Endodermal cell (in vitro differentiated cells): ENCODE measurements around the gene MYBPC2. TPM values are rescaled to one million over a fixed set of nuclear protein-coding genes. Genes with fewer than 3 reads are reported as not detected.

ENCODE experiments used
- DNase-seq: peaks from one replicate; pipeline ENCODE4 v3.0.0-alpha.2; 2017
- H3K27ac ChIP-seq: 2 replicates; pipeline ENCODE4 v1.5.1; 2013; ENCODE audit warnings: mild to moderate bottlenecking, low read depth, low read length, moderate library complexity
- H3K27me3 ChIP-seq: 2 replicates; pipeline ENCODE4 v1.6.1; 2013; ENCODE audit warnings: mild to moderate bottlenecking, low read length, moderate library complexity; ENCODE audit not compliant: insufficient read depth, control insufficient read depth, poor library complexity, severe bottlenecking
- H3K36me3 ChIP-seq: 2 replicates; pipeline ENCODE4 v1.7.0; 2013; ENCODE audit warnings: mild to moderate bottlenecking, low read length, moderate library complexity; ENCODE audit not compliant: control insufficient read depth, insufficient read depth
- H3K4me1 ChIP-seq: one replicate; pipeline ENCODE4 v1.7.0; 2013; ENCODE audit warnings: low read length; ENCODE audit not compliant: control insufficient read depth, insufficient read depth
- H3K4me3 ChIP-seq: 2 replicates; pipeline ENCODE4 v1.5.1; 2013; ENCODE audit warnings: mild to moderate bottlenecking, low read length, moderate library complexity
- H3K9ac ChIP-seq: 2 replicates; pipeline ENCODE4 v1.6.1; 2013; ENCODE audit warnings: mild to moderate bottlenecking, low read length, moderate library complexity; ENCODE audit not compliant: poor library complexity, severe bottlenecking; ENCODE audit errors: extremely low read depth
- H3K9me3 ChIP-seq: 2 replicates; pipeline ENCODE4 v1.6.1; 2013; ENCODE audit warnings: mild to moderate bottlenecking, low read length, moderate library complexity; ENCODE audit not compliant: control insufficient read depth
- H3K27ac Mint-ChIP-seq: 2 replicates; pipeline ENCODE4 v1.8.0; 2020; ENCODE audit warnings: mixed read lengths
- H3K27me3 Mint-ChIP-seq: 2 replicates; pipeline ENCODE4 v1.8.0; 2021; ENCODE audit warnings: mild to moderate bottlenecking, mixed read lengths; ENCODE audit not compliant: insufficient read depth
- H3K36me3 Mint-ChIP-seq: 2 replicates; pipeline ENCODE4 v1.8.0; 2020; ENCODE audit warnings: low read depth, mixed read lengths
- H3K4me1 Mint-ChIP-seq: 2 replicates; pipeline ENCODE4 v1.8.0; 2020; ENCODE audit warnings: mixed read lengths
- H3K4me3 Mint-ChIP-seq: 2 replicates; pipeline ENCODE4 v1.8.0; 2020; ENCODE audit warnings: mild to moderate bottlenecking, moderate library complexity, mixed read lengths
- H3K9me3 Mint-ChIP-seq: 2 replicates; pipeline ENCODE4 v1.8.0; 2020; ENCODE audit warnings: mild to moderate bottlenecking, mixed read lengths
- WGBS, 2 experiments: methylation state at CpG; one replicate each; pipeline versions ENCODE4 v1.1.5 to v1.1.7; 2013; ENCODE audit warnings: missing lambda C conversion rate in 2 of 2, mixed read lengths in 1 of 2; ENCODE audit not compliant: insufficient coverage in 1 of 2, insufficient read length in 1 of 2; 5-methylcytosine and 5-hydroxymethylcytosine counted together
- total RNA-seq, 2 donors: library from RNA; stranded (reverse); fragmentation: NEBNext Ultra II Directional in 1 of 2; extraction: Animal tissue kit (Norgen Biotek cat#: 25700) in 1 of 2; gene quantifications; 2 replicates in 1 of 2; 3 replicates in 1 of 2; pipeline ENCODE4 v1.2.1, GENCODE V29; 2021
- TF ChIP-seq, protein P1 (sequence below): fragments of 200-600 bp; sonication (generic); conservative IDR thresholded peaks from 2 replicates; pipeline ENCODE4 v1.5.0; 2021; ENCODE audit warnings: antibody characterized with exemption, mild to moderate bottlenecking

Gene MYBPC2
- total RNA-seq, 2 donors from 2014 or later = 1.9 to 2.3 TPM

GRCh38 chr19:50514346-50515167 lies 81.9 kb downstream of the MYBPC2 start:
- Histone ChIP-seq H3K4me1 (no peaks in the 10 kb centered on the region), H3K27me3 (no peaks in the 10 kb centered on the region), H3K9me3 (no peaks in the 10 kb centered on the region), H3K9ac (no peak overlapping the region), H3K36me3 (no peaks in the 10 kb centered on the region), H3K4me3 (no peak overlapping the region), H3K27ac (peak overlapping the region; percentile 63)
- Mint-ChIP-seq H3K9me3 (peaks cover 5% of the 10 kb centered on the region), H3K36me3 (no peaks in the 10 kb centered on the region), H3K4me3 (no peak overlapping the region), H3K4me1 (peaks cover 1% of the 10 kb centered on the region), H3K27me3 (peaks cover 43% of the 10 kb centered on the region), H3K27ac (no peak overlapping the region)
- DNase-seq = peak; percentile 46
- TF ChIP-seq, protein P1, sequence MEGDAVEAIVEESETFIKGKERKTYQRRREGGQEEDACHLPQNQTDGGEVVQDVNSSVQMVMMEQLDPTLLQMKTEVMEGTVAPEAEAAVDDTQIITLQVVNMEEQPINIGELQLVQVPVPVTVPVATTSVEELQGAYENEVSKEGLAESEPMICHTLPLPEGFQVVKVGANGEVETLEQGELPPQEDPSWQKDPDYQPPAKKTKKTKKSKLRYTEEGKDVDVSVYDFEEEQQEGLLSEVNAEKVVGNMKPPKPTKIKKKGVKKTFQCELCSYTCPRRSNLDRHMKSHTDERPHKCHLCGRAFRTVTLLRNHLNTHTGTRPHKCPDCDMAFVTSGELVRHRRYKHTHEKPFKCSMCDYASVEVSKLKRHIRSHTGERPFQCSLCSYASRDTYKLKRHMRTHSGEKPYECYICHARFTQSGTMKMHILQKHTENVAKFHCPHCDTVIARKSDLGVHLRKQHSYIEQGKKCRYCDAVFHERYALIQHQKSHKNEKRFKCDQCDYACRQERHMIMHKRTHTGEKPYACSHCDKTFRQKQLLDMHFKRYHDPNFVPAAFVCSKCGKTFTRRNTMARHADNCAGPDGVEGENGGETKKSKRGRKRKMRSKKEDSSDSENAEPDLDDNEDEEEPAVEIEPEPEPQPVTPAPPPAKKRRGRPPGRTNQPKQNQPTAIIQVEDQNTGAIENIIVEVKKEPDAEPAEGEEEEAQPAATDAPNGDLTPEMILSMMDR = no peak
- 87 to 97% methylated on average over 6 to 38 of the region's 38 CpGs for WGBS, 2 experiments

DNA sequence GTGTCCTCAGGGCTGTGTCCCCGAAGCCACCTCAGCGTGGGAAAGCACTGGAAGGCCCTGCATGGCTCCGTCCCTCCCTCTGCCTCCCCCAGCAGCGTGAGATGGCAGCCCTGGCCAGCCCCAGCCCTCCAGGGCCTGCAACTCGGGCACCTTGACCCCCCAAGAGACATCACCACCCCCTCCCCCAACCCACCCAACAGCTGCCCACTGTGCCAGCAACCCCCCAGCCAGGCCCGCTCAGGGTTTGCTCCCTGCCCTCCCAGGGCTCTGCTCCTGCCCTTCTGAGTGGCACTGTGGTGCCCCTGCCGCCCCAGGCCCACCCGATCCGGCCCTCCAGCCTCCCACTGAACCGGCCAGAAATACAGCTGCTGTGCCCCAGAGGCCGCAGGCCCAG lies 82.5 kb downstream of the MYBPC2 start:
- Histone ChIP-seq H3K4me1 (no peaks in the 10 kb centered on the region), H3K9me3 (no peaks in the 10 kb centered on the region), H3K27me3 (no peaks in the 10 kb centered on the region), H3K9ac (no peak overlapping the region), H3K4me3 (no peak overlapping the region), H3K27ac (no peak overlapping the region), H3K36me3 (no peaks in the 10 kb centered on the region)
- DNase-seq = peak; percentile 35
- TF ChIP-seq, protein P1 = no peak
- Mint-ChIP-seq H3K27ac (no peak overlapping the region), H3K9me3 (peaks cover 5% of the 10 kb centered on the region), H3K4me1 (peaks cover 1% of the 10 kb centered on the region), H3K36me3 (no peaks in the 10 kb centered on the region), H3K27me3 (peaks cover 43% of the 10 kb centered on the region), H3K4me3 (no peak overlapping the region)
- 78 to 92% methylated on average over 2 to 11 of the region's 11 CpGs for WGBS, 2 experiments

Other genes starting within 250 kb of the MYBPC2 start
- gene MYH14, start 229.3 kb upstream of the MYBPC2 start, total RNA-seq = 10 to 100 TPM; 12.8 to 16.7 TPM
- 10 to 100 TPM in 1 of 2 donors, 1 to 10 TPM in 1; 8.6 to 10.7 TPM for gene KCNC3, start 103.5 kb upstream of the MYBPC2 start, total RNA-seq
- 1 to 10 TPM in 1 of 2 donors, under 1 TPM in 1; 0.91 to 1.5 TPM for gene NAPSA, start 67.3 kb upstream of the MYBPC2 start, total RNA-seq
- gene NR1H2, start 56.4 kb upstream of the MYBPC2 start, total RNA-seq = 10 to 100 TPM; 40.4 to 42.7 TPM
- gene POLD1, start 48.5 kb upstream of the MYBPC2 start, total RNA-seq = 100 to 1,000 TPM; 106 to 127 TPM
- 1 to 10 TPM in 1 of 2 donors, under 1 TPM in 1; 0.11 to 2.6 TPM for gene SPIB, start 14.0 kb upstream of the MYBPC2 start, total RNA-seq
- gene EMC10, start 43.6 kb downstream of the MYBPC2 start, total RNA-seq = 100 to 1,000 TPM; 119 to 123 TPM
- gene GARIN5A, start 44.0 kb downstream of the MYBPC2 start, total RNA-seq = 1 to 10 TPM; 8.3 to 9.5 TPM
- gene JOSD2, start 78.3 kb downstream of the MYBPC2 start, total RNA-seq = 10 to 100 TPM; 12.1 to 13.7 TPM
- not detected for gene ASPDH, start 81.0 kb downstream of the MYBPC2 start, total RNA-seq
- 1 to 10 TPM; 2.3 to 7.0 TPM for gene LRRC4B, start 135.5 kb downstream of the MYBPC2 start, total RNA-seq
- gene SYT3, start 207.0 kb downstream of the MYBPC2 start, total RNA-seq = 1 to 10 TPM; 1.7 to 1.9 TPM
- gene C19orf81, start 216.6 kb downstream of the MYBPC2 start, total RNA-seq = 10 to 100 TPM; 11.3 to 26.8 TPM